Measurements from ENCODE around the gene DHRSX.
"Not testable (repeated sequence)": the region's sequence is repeated elsewhere in the genome, so short reads cannot be mapped to it uniquely, and the experiment has no call there.

Gene DHRSX

GRCh38 chrX:2315434-2315833 is 185.3 kb downstream of the DHRSX start:
- DNase-seq (ENCODE audit: low read depth): no peak
- no peak overlapping the region for H3K4me3 ChIP-seq (ENCODE audit: low read depth, low read length)
- TF ChIP-seq CTCF (conservative IDR thresholded peaks at IDR 0.05; ENCODE audit: low read depth, low read length): no peak

- no peak for TF ChIP-seq CTCF (conservative IDR thresholded peaks at IDR 0.05; ENCODE audit: low read depth, low read length)
- DNase-seq (ENCODE audit: low read depth): peak; percentile 47
- no peak overlapping the region for H3K4me3 ChIP-seq (ENCODE audit: low read depth, low read length)
These were observed 185.9 kb downstream of the DHRSX start for GRCh38 chrX:2314831-2315365.

- DNase-seq (ENCODE audit: low read depth): no peak
- no peak for TF ChIP-seq CTCF (conservative IDR thresholded peaks at IDR 0.05; ENCODE audit: low read depth, low read length)
- H3K4me3 ChIP-seq (ENCODE audit: low read depth, low read length): no peak overlapping the region
These were observed 186.7 kb downstream of the DHRSX start for GRCh38 chrX:2313864-2314640.

- DNase-seq (ENCODE audit: low read depth); H3K4me3 ChIP-seq (ENCODE audit: low read depth, low read length): not testable (repeated sequence)
These were observed 188.7 kb downstream of the DHRSX start for GRCh38 chrX:2312061-2312591.

- TF ChIP-seq CTCF (conservative IDR thresholded peaks at IDR 0.05; ENCODE audit: low read depth, low read length): no peak
- H3K4me3 ChIP-seq (ENCODE audit: low read depth, low read length): no peak overlapping the region
- DNase-seq (ENCODE audit: low read depth): no peak
These were observed 189.3 kb downstream of the DHRSX start for GRCh38 chrX:2311501-2311900.

- DNase-seq (ENCODE audit: low read depth): no peak
- H3K4me3 ChIP-seq (ENCODE audit: low read depth, low read length): no peak overlapping the region
- TF ChIP-seq CTCF (conservative IDR thresholded peaks at IDR 0.05; ENCODE audit: low read depth, low read length): no peak
These were observed 198.9 kb downstream of the DHRSX start for GRCh38 chrX:2301901-2302300.

GRCh38 chrX:2299871-2300270 is 200.9 kb downstream of the DHRSX start:
- no peak for TF ChIP-seq CTCF (conservative IDR thresholded peaks at IDR 0.05; ENCODE audit: low read depth, low read length)
- no peak for DNase-seq (ENCODE audit: low read depth)
- no peak overlapping the region for H3K4me3 ChIP-seq (ENCODE audit: low read depth, low read length)

Measured in choroid plexus epithelial cell (primary cell).